B cell (primary cell): ENCODE results near the gene SERPINB1. TPM values are rescaled to one million over a fixed set of nuclear protein-coding genes. Genes with fewer than 3 reads are reported as not detected.

Source experiments
- ATAC-seq: fragments of 200-7000 bp; cut with Tn5 transposase; one replicate; pipeline ENCODE4 v1.10.0; 2021; ENCODE audit warnings: low read depth, mild to moderate bottlenecking, moderate number of reproducible peaks, moderate library complexity
- CTCF ChIA-PET: fragments of 350-600 bp; sonication (Branson Sonifier 250); formaldehyde crosslinking; loops from one replicate; lab custom pipeline; 2021; ENCODE audit warnings: antibody characterized with exemption, inconsistent platforms; lab: Charles Lee
- POLR2A ChIA-PET: fragments of 350-600 bp; sonication (Branson Sonifier 250); formaldehyde crosslinking; loops from one replicate; lab custom pipeline; 2021; ENCODE audit warnings: antibody characterized with exemption; lab: Charles Lee
- DNase-seq: peaks from one replicate; pipeline ENCODE4 v3.0.0; 2013
- H2AFZ ChIP-seq: 2 replicates; pipeline ENCODE4 v1.6.1; 2012; ENCODE audit warnings: mild to moderate bottlenecking, low read depth, low read length; ENCODE audit not compliant: insufficient read depth, poor library complexity, severe bottlenecking
- H3K27ac ChIP-seq, 2 donors: 1 replicate in 1 of 2; 2 replicates in 1 of 2; pipeline ENCODE4 v1.5.1; 2012 to 2013; ENCODE audit warnings: low read length in 2 of 2, mild to moderate bottlenecking in 2 of 2, moderate library complexity in 1 of 2
- H3K27me3 ChIP-seq, 4 experiments: fragments of 200-600 bp in 1 of 4; sonication (generic) in 1 of 4; replicated peaks in 1 of 4; 1 replicate in 2 of 4; 2 replicates in 2 of 4; pipeline versions ENCODE4 v1.6.1 to v1.7.0; 2013 to 2016; ENCODE audit warnings: low read length in 3 of 4, mild to moderate bottlenecking in 2 of 4, mixed read lengths in 1 of 4, moderate library complexity in 1 of 4; ENCODE audit not compliant: insufficient read depth in 4 of 4, control insufficient read depth in 3 of 4; ENCODE audit errors: control extremely low read depth in 1 of 4
- H3K36me3 ChIP-seq, 2 experiments: replicated peaks in 1 of 2; 1 replicate in 1 of 2; 2 replicates in 1 of 2; pipeline versions ENCODE4 v1.6.1 to v1.7.1; 2013; ENCODE audit warnings: low read length in 1 of 2; ENCODE audit not compliant: insufficient read depth in 2 of 2, control insufficient read depth in 1 of 2; ENCODE audit errors: control extremely low read depth in 1 of 2, extremely low read depth in 1 of 2
- H3K4me1 ChIP-seq, 2 donors: fragments of 200-600 bp in 1 of 2; sonication (generic) in 1 of 2; 1 replicate in 1 of 2; 2 replicates in 1 of 2; pipeline versions ENCODE4 v1.5.1 to v1.6.1; 2013 to 2017; ENCODE audit warnings: low read length in 2 of 2; ENCODE audit not compliant: control insufficient read depth in 2 of 2, insufficient read depth in 2 of 2
- H3K4me2 ChIP-seq: replicated peaks from 2 replicates; pipeline ENCODE3; 2012; ENCODE audit warnings: mild to moderate bottlenecking, low read depth, low read length; ENCODE audit not compliant: poor library complexity, severe bottlenecking
- H3K4me3 ChIP-seq, 5 experiments: fragments of 200-600 bp in 1 of 5; sonication (generic) in 1 of 5; 1 replicate in 3 of 5; 2 replicates in 2 of 5; pipeline versions ENCODE4 v1.5.1 to v1.7.0; 2011 to 2016; ENCODE audit warnings: low read length in 4 of 5, mild to moderate bottlenecking in 4 of 5, low read depth in 2 of 5, control low read depth in 1 of 5, moderate library complexity in 1 of 5; ENCODE audit not compliant: insufficient read depth in 1 of 5; ENCODE audit errors: control extremely low read depth in 1 of 5, extremely low read depth in 1 of 5
- H3K79me2 ChIP-seq: fragments of 200-600 bp; sonication (generic); one replicate; pipeline ENCODE4 v1.6.0; 2016; ENCODE audit warnings: low read length; ENCODE audit not compliant: control insufficient read depth, insufficient read depth
- H3K9ac ChIP-seq: fragments of 200-600 bp; sonication (generic); 2 replicates; pipeline ENCODE4 v1.6.1; 2017; ENCODE audit warnings: mild to moderate bottlenecking, low read length, moderate library complexity
- H3K9me3 ChIP-seq, 3 donors: one replicate each; pipeline versions ENCODE4 v1.6.1 to v1.7.1; 2013; ENCODE audit warnings: low read length in 2 of 3; ENCODE audit not compliant: control insufficient read depth in 2 of 3, insufficient read depth in 1 of 3; ENCODE audit errors: control extremely low read depth in 1 of 3
- H4K20me1 ChIP-seq: 2 replicates; pipeline ENCODE4 v1.6.0; 2012; ENCODE audit warnings: mild to moderate bottlenecking, low read length; ENCODE audit not compliant: insufficient read depth, control insufficient read depth, poor library complexity, severe bottlenecking
- H3K27ac Mint-ChIP-seq: one replicate; pipeline ENCODE4 v1.8.0; 2021; ENCODE audit warnings: mixed read lengths
- H3K27me3 Mint-ChIP-seq: one replicate; pipeline ENCODE4 v1.8.0; 2021; ENCODE audit warnings: mixed read lengths
- H3K4me1 Mint-ChIP-seq: one replicate; pipeline ENCODE4 v1.8.0; 2021; ENCODE audit warnings: mixed read lengths
- H3K4me3 Mint-ChIP-seq: one replicate; pipeline ENCODE4 v1.8.0; 2021; ENCODE audit warnings: mixed read lengths
- H3K9me3 Mint-ChIP-seq: one replicate; pipeline ENCODE4 v1.8.0; 2022; ENCODE audit warnings: mixed read lengths; ENCODE audit not compliant: insufficient read depth
- EZH2 ChIP-seq: IDR thresholded peaks from 2 replicates; pipeline ENCODE4 v1.6.1; 2012; ENCODE audit warnings: borderline replicate concordance, low read depth, mild to moderate bottlenecking, moderate library complexity, low read length; ENCODE audit not compliant: insufficient read depth, poor library complexity, severe bottlenecking
- WGBS: methylation state at CpG from one replicate; pipeline ENCODE4 v1.1.5; 2013; ENCODE audit warnings: missing lambda C conversion rate; ENCODE audit not compliant: insufficient coverage; 5-methylcytosine and 5-hydroxymethylcytosine counted together
- intact Hi-C: fragments of 100-400 bp; cut with micrococcal nuclease; formaldehyde crosslinking; loops from one replicate; pipeline ENCODE4 v1.10.0; 2022
- polyA plus RNA-seq: library from polyadenylated mRNA; depleted of rRNA; stranded (reverse); fragments of >200 nt; gene quantifications from 2 replicates; pipeline ENCODE4 v1.2.3, GENCODE V29; 2012
- total RNA-seq, 2 donors: library from RNA; stranded (reverse); fragments of 120-200 nt in 1 of 2; gene quantifications; 1 replicate in 1 of 2; 2 replicates in 1 of 2; pipeline versions ENCODE4 v1.2.3 to v1.2.4, GENCODE V29; 2013 to 2022
- TF ChIP-seq, protein P1 (sequence below): fragments of 200-600 bp; IDR thresholded peaks from one replicate; pipeline ENCODE4 v1.8.0; 2022; ENCODE audit warnings: antibody characterized with exemption, mild to moderate bottlenecking

SERPINB1 gene
- total and polyA plus RNA-seq, 2 donors (not counting 1 experiment from before 2014, with no cell fraction given): 23.2 to 52.5 TPM

DNA sequence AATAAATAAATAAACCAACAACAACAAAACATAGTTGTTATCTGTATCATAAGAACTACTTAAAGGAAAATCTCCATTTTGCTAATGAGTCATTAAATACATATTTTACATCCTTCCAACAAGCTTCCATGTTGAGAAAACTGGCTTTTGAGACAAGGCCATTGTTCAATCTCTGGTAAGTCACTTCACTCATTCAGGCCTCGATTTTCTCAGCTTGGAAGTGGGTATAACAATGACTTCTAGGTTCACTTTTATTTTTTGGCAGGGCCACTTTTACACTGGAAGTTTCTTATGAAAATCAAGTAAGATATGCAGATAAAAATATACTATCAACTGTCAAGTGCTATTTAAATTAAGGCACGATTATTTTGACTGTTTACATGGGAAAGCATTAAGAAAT is 46.5 kb downstream of the SERPINB1 start:
- TF ChIP-seq, protein P1, sequence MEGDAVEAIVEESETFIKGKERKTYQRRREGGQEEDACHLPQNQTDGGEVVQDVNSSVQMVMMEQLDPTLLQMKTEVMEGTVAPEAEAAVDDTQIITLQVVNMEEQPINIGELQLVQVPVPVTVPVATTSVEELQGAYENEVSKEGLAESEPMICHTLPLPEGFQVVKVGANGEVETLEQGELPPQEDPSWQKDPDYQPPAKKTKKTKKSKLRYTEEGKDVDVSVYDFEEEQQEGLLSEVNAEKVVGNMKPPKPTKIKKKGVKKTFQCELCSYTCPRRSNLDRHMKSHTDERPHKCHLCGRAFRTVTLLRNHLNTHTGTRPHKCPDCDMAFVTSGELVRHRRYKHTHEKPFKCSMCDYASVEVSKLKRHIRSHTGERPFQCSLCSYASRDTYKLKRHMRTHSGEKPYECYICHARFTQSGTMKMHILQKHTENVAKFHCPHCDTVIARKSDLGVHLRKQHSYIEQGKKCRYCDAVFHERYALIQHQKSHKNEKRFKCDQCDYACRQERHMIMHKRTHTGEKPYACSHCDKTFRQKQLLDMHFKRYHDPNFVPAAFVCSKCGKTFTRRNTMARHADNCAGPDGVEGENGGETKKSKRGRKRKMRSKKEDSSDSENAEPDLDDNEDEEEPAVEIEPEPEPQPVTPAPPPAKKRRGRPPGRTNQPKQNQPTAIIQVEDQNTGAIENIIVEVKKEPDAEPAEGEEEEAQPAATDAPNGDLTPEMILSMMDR: no peak
- TF ChIP-seq EZH2: no peak
- no peaks in the 10 kb centered on the region for H3K27me3 ChIP-seq
- no peak overlapping the region for H2AFZ ChIP-seq
- Mint-ChIP-seq H3K27me3 (no peaks in the 10 kb centered on the region), H3K4me1 (peaks cover 42% of the 10 kb centered on the region), H3K27ac (no peak overlapping the region), H3K9me3 (no peaks in the 10 kb centered on the region), H3K4me3 (no peak overlapping the region)
- H3K4me2 ChIP-seq: no peak overlapping the region
- no peaks in the 10 kb centered on the region for H3K9me3 ChIP-seq
- peaks cover 4% of the 10 kb centered on the region for H3K79me2 ChIP-seq
- no peak for DNase-seq
- CTCF ChIA-PET: interaction anchor here (1.3 kb wide), 1 partner anchor 194 kb away, joined by 4 read pairs; no protein-coding TSS in a partner anchor
- POLR2A ChIA-PET: no interaction called here
- intact Hi-C loops: no loop called here
- no peaks in the 10 kb centered on the region for H4K20me1 ChIP-seq
- ATAC-seq: no peak
- no CpG with 5 or more reads among the region's 2 CpGs for WGBS
- H3K4me1 ChIP-seq: peaks cover 30 to 41% of the 10 kb centered on the region in 2 donors
- no peaks in the 10 kb centered on the region for H3K36me3 ChIP-seq
- H3K9ac ChIP-seq: no peak overlapping the region
- H3K4me3 ChIP-seq: no peak overlapping the region
- no peak overlapping the region for H3K27ac ChIP-seq

DNA sequence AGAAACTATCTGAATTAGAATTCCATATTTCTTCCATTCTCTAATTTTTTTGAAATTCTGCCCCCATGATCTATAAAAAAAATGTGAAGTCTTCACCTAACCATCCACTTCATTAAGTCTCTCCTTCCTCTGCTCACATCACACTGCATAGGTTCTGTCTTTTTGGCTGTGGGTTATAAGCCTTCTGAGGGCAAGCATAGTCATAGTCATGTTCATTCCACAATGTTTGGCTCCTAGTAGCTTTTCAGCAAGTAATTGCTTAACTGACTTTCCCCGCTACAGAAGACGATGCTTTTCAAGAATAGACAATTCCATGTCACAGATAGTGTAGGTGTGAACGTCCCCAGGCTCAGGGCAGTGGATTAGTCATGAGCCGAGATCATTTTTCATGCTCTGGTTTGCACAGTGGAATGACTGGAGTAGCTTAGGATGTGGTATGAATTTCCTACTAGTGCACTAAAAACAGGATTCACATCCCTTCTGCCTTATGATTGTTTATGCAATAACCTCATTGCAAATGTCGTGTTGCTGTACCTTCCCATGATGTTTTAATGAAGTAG is 47.4 kb downstream of the SERPINB1 start:
- H3K9me3 Mint-ChIP-seq: no peaks in the 10 kb centered on the region
- Histone ChIP-seq H2AFZ (no peak overlapping the region), H3K27ac (no peak overlapping the region), H3K4me1 (peaks cover 30 to 41% of the 10 kb centered on the region in 2 donors), H3K36me3 (no peaks in the 10 kb centered on the region), H3K9ac (no peak overlapping the region), H3K27me3 (no peaks in the 10 kb centered on the region), H3K79me2 (peaks cover 4% of the 10 kb centered on the region), H3K4me3 (no peak overlapping the region), H3K9me3 (no peaks in the 10 kb centered on the region), H4K20me1 (no peaks in the 10 kb centered on the region), H3K4me2 (no peak overlapping the region)
- intact Hi-C loops: no loop called here
- POLR2A ChIA-PET: no interaction called here
- 100% methylated on average over 1 of the region's 5 CpGs for WGBS
- no peak overlapping the region for H3K4me3 Mint-ChIP-seq
- TF ChIP-seq EZH2: no peak
- TF ChIP-seq, protein P1: no peak
- no peak overlapping the region for H3K27ac Mint-ChIP-seq
- H3K4me1 Mint-ChIP-seq: peaks cover 42% of the 10 kb centered on the region
- no peak for DNase-seq
- CTCF ChIA-PET: interaction anchor here (1.0 to 2.5 kb wide), 6 partner anchors 48 to 195 kb away, joined by 3 to 7 read pairs (median 4); no protein-coding TSS in a partner anchor
- H3K27me3 Mint-ChIP-seq: no peaks in the 10 kb centered on the region
- no peak for ATAC-seq
